HepG2 (cell line): Measurements from ENCODE around the gene TSSK6. TPM values are rescaled to one million over a fixed set of nuclear protein-coding genes. Genes with fewer than 3 reads are reported as not detected.

Experiments used
- ATAC-seq: fragments of 200-7000 bp; cut with Tn5 transposase; 3 replicates; pipeline ENCODE4 v1.9.1; 2020; ENCODE audit warnings: mild to moderate bottlenecking, moderate library complexity
- BruUV-seq: library from RNA; stranded (reverse); fragments of 400-500 nt; replicated peaks from 2 replicates; lab custom pipeline; 2021; lab: Mats Ljungman, UMichigan
- CTCF ChIA-PET: fragments of 300-600 bp; formaldehyde crosslinking; extraction: SDS; loops from one replicate; lab custom pipeline; 2021; ENCODE audit warnings: low total read pairs, inconsistent platforms, low intra/inter-chr PET ratio; lab: Yijun Ruan, JAX
- POLR2A ChIA-PET: fragments of 350-600 bp; sonication (Branson Sonifier 250); formaldehyde crosslinking; loops from one replicate; lab custom pipeline; 2020; ENCODE audit warnings: antibody characterized with exemption, inconsistent platforms; lab: Yijun Ruan, JAX
- DNase-seq: peaks from one replicate; pipeline ENCODE4 v3.0.0-alpha.2; 2015; ENCODE audit warnings: low spot score
- FAIRE-seq: peaks from 3 replicates; lab custom pipeline; 2011; peaks lifted over from hg19 to GRCh38; lab: Jason Lieb, UNC
- H2AFZ ChIP-seq: one replicate; pipeline ENCODE4 v1.6.1; 2011; ENCODE audit warnings: low read length, inconsistent platforms
- H3K27ac ChIP-seq: fragments of 300-600 bp; 3 replicates; pipeline ENCODE4 v1.8.0; 2011; ENCODE audit warnings: mixed run types, mild to moderate bottlenecking, mixed read lengths, low read length, inconsistent platforms; ENCODE audit not compliant: insufficient read depth; ENCODE audit errors: extremely low read length
- H3K27me3 ChIP-seq, 2 experiments: fragments of 200-600 bp in 1 of 2; 2 replicates in 1 of 2; 3 replicates in 1 of 2; pipeline versions ENCODE4 v1.6.0 to v1.8.0; 2011; ENCODE audit warnings: low read length in 2 of 2, mild to moderate bottlenecking in 2 of 2, moderate library complexity in 2 of 2, inconsistent platforms in 1 of 2; ENCODE audit not compliant: insufficient read depth in 2 of 2, control insufficient read depth in 1 of 2
- H3K36me3 ChIP-seq, 2 experiments: fragments of 200-600 bp in 1 of 2; replicated peaks in 1 of 2; 2 replicates in 1 of 2; 3 replicates in 1 of 2; pipeline versions ENCODE4 v1.5.1 to v1.8.0; 2011; ENCODE audit warnings: low read length in 2 of 2, inconsistent platforms in 1 of 2; ENCODE audit not compliant: insufficient read depth in 2 of 2, control insufficient read depth in 1 of 2
- H3K4me1 ChIP-seq: 2 replicates; pipeline ENCODE4 v1.5.1; 2012; ENCODE audit warnings: low read length, inconsistent platforms; ENCODE audit not compliant: insufficient read depth
- H3K4me2 ChIP-seq: 2 replicates; pipeline ENCODE4 v1.6.0; 2011; ENCODE audit warnings: low read depth, low read length, inconsistent platforms
- H3K4me3 ChIP-seq, 3 experiments: fragments of 200-600 bp in 1 of 3; sonication (generic), shearing (Covaris generic) in 1 of 3; replicated peaks in 1 of 3; 2 replicates each; pipeline ENCODE4 v1.5.1; 2011 to 2016; ENCODE audit warnings: low read length in 3 of 3, inconsistent platforms in 2 of 3, low read depth in 2 of 3, mild to moderate bottlenecking in 2 of 3, control low read depth in 1 of 3, mixed read lengths in 1 of 3; ENCODE audit not compliant: insufficient read depth in 1 of 3
- H3K79me2 ChIP-seq: one replicate; pipeline ENCODE4 v1.6.1; 2011; ENCODE audit warnings: low read length, inconsistent platforms; ENCODE audit not compliant: insufficient read depth
- H3K9ac ChIP-seq: 2 replicates; pipeline ENCODE4 v1.6.0; 2011; ENCODE audit warnings: mild to moderate bottlenecking, low read depth, low read length, inconsistent platforms; ENCODE audit not compliant: insufficient read depth
- H3K9me3 ChIP-seq: 2 replicates; pipeline ENCODE4 v1.5.1; 2012; ENCODE audit warnings: mild to moderate bottlenecking, low read length
- H4K20me1 ChIP-seq: 2 replicates; pipeline ENCODE4 v1.6.0; 2011; ENCODE audit warnings: inconsistent platforms, mild to moderate bottlenecking, low read length, moderate library complexity; ENCODE audit not compliant: insufficient read depth
- AGO2 ChIP-seq: fragments of 200-400 bp; formaldehyde crosslinking; optimal IDR thresholded peaks from 2 replicates; pipeline ENCODE3; 2017; ENCODE audit warnings: mild to moderate bottlenecking, low read depth, low read length, moderate library complexity
- CCAR2 ChIP-seq: fragments of 200-400 bp; formaldehyde crosslinking; optimal IDR thresholded peaks from 2 replicates; pipeline ENCODE3; 2018; ENCODE audit warnings: low read depth, mild to moderate bottlenecking, low read length, moderate library complexity
- RBFOX2 ChIP-seq: fragments of 200-400 bp; formaldehyde crosslinking; IDR thresholded peaks from 2 replicates; pipeline ENCODE4 v1.6.1; 2017; ENCODE audit warnings: low read depth, mild to moderate bottlenecking, low read length
- ZFP1 ChIP-seq: IDR thresholded peaks from 2 replicates; pipeline ENCODE4 v1.6.1; 2016
- WGBS: methylation state at CpG from one replicate; pipeline ENCODE4 v1.1.6; 2017; ENCODE audit warnings: low lambda C conversion rate; 5-methylcytosine and 5-hydroxymethylcytosine counted together
- in situ Hi-C: cut with HindIII; loops from 2 replicates; pipeline ENCODE4 v1.10.0; 2017; ENCODE audit warnings: low pct_unique_long_range_greater_than_20kb; ENCODE audit not compliant: extremely low pct_ligation_motif_present
- intact Hi-C: fragments of 100-400 bp; cut with micrococcal nuclease; formaldehyde crosslinking; loops from one replicate; pipeline ENCODE4 v1.10.0; 2022; ENCODE audit not compliant: unreplicated experiment
- polyA plus RNA-seq, 8 experiments: library from polyadenylated mRNA; depleted of rRNA in 3 of 8; stranded (reverse) in 7 of 8; unstranded in 1 of 8; fragments of >200 nt; fragmentation: Illumina TruSeq in 4 of 8; extraction: Trizol in 4 of 8; gene quantifications; 2 replicates each; pipeline versions ENCODE4 v1.2.1 to v1.2.3, GENCODE V29; 2011 to 2016; ENCODE audit warnings: low read depth in 4 of 8, missing spikeins in 1 of 8, mixed read lengths in 1 of 8; ENCODE audit not compliant: insufficient read depth in 1 of 8
- total RNA-seq, 5 experiments: library from RNA; depleted of rRNA; stranded (reverse); fragments of >200 nt; fragmentation: Illumina TruSeq; extraction: Trizol; gene quantifications; 2 replicates each; pipeline ENCODE4 v1.2.3, GENCODE V29; 2016; ENCODE audit warnings: low read depth in 1 of 5
- TF ChIP-seq, protein P1 (sequence below): sonication (generic); formaldehyde crosslinking; IDR thresholded peaks from 2 replicates; pipeline ENCODE4 v1.4.0; 2020; ENCODE audit warnings: mild to moderate bottlenecking, missing genetic modification reagents

Gene TSSK6
- total and polyA plus RNA-seq, 2 of the 13 experiments (the other 11 are each of a cell fraction or from before 2014, with no cell fraction given) = 0.71 to 1.2 TPM

DNA sequence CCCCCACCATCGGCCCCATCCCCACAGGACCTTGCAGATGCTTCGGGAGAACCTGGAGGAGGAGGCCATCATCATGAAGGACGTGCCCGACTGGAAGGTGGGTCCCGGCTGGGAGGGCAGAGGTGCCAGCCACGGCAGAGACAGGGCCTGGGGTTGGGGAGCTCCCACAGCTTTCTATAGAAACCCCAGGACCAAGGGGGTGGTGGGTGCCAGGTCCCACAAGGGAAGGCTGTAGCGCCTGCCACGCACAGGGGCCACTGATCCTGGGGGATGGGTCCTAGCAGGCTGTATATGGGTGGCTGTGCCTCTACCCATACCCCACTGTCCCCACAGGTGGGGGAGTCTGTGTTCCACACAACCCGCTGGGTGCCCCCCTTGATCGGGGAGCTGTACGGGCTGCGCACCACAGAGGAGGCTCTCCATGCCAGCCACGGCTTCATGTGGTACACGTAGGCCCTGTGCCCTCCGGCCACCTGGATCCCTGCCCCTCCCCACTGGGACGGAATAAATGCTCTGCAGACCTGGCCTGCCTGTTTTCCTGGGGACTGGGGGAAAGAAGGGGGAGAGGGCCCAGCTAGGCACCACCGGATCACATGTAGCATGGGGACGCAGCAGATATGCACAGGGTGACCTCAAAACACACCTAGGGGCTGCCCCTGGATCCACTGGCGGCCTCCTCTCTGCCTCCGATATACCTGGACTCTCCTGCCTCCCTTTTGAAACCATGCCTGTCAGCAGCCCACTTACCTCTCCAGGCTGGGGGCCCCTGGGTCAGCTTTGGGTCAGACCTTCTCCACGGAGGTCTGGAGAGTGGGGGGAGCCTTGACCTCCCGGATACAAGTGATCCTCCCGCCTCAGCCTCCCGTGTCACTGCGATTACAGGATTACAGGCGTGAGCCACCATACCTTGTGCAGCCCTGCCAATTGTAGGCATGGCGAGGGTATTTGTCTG lies 12.6 kb upstream of the TSSK6 start:
- Histone ChIP-seq H3K27ac (no peak overlapping the region), H3K4me3 (no peak overlapping the region), H3K4me2 (no peak overlapping the region), H3K9ac (no peak overlapping the region), H3K27me3 (no peaks in the 10 kb centered on the region), H2AFZ (no peak overlapping the region), H3K79me2 (peaks cover 3% of the 10 kb centered on the region), H4K20me1 (peaks cover 7% of the 10 kb centered on the region), H3K9me3 (no peaks in the 10 kb centered on the region), H3K4me1 (peaks cover 4% of the 10 kb centered on the region; the same call in 1 of the 2 replicates), H3K36me3 (peaks cover 6 to 24% of the 10 kb centered on the region in 2 experiments; a peak in 3 of 5 replicates)
- POLR2A ChIA-PET = no interaction called here
- FAIRE-seq (no peak), ATAC-seq (no peak), DNase-seq (no peak)
- TF ChIP-seq, protein P1, sequence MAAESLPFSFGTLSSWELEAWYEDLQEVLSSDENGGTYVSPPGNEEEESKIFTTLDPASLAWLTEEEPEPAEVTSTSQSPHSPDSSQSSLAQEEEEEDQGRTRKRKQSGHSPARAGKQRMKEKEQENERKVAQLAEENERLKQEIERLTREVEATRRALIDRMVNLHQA (CRISPR knock-in tag) = no peak
- TF ChIP-seq AGO2 (peak; percentile 51), RBFOX2 (0 out of 2 replicates have a peak, but pooled peaks have one; percentile 35)
- CTCF ChIA-PET = no interaction called here
- WGBS = 98% methylated on average over 17 of the region's 27 CpGs
- intact Hi-C loops = no loop called here
- no TSS peak for BruUV-seq
- in situ Hi-C loops = loop anchor here (25.0 kb wide), 1 partner anchor 434 kb away; no protein-coding TSS in a partner anchor

DNA sequence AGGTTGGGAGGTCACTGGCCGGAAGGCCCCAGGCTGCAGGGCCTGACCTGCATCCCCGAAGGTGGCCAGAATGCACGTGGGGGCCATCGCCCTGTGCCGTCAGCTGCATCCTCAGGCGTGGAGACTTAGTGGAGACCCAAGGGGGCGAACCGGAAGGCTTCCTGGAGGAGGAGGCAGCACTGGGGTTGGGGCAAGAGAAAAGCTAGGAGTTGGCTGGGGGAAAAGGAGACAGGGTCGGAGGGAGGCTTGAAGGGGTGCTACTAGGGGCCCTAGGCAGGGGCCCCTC lies 12.0 kb upstream of the TSSK6 start:
- Histone ChIP-seq H3K9ac (no peak overlapping the region), H3K4me1 (peaks cover under 1% of the 10 kb centered on the region; the same call in 1 of the 2 replicates), H4K20me1 (peaks cover 11% of the 10 kb centered on the region), H3K36me3 (peaks cover 6 to 24% of the 10 kb centered on the region in 2 experiments; a peak in 3 of 5 replicates), H3K27ac (no peak overlapping the region), H3K4me2 (no peak overlapping the region), H3K79me2 (peaks cover 6% of the 10 kb centered on the region), H2AFZ (no peak overlapping the region), H3K27me3 (no peaks in the 10 kb centered on the region), H3K9me3 (no peaks in the 10 kb centered on the region), H3K4me3 (no peak overlapping the region)
- intact Hi-C loops = no loop called here
- TF ChIP-seq RBFOX2 (0 out of 2 replicates have a peak, but pooled peaks have one; percentile 40), ZFP1 (no peak), CCAR2 (no peak)
- no TSS peak for BruUV-seq
- no peak for FAIRE-seq
- in situ Hi-C loops = loop anchor here (25.0 kb wide), 1 partner anchor 435 kb away; no protein-coding TSS in a partner anchor
- ChIA-PET POLR2A (no interaction called here), CTCF (no interaction called here)
- no peak for ATAC-seq
- DNase-seq = no peak
- 99% methylated on average over 8 of the region's 9 CpGs for WGBS
